Neural cell (in vitro differentiated cells): Measurements from ENCODE around the gene CLCNKA. TPM values are rescaled to one million over a fixed set of nuclear protein-coding genes. Genes with fewer than 3 reads are reported as not detected.

ENCODE experiments used
- H2AFZ ChIP-seq: fragments of 200-600, 300-800 bp; sonication (generic), shearing (Covaris generic); 2 replicates; pipeline ENCODE4 v1.6.0; 2014; ENCODE audit warnings: low read depth, mild to moderate bottlenecking, antibody characterized with exemption, low read length, moderate library complexity
- H3F3A ChIP-seq: fragments of 200-600 bp; shearing (Covaris generic); 2 replicates; pipeline ENCODE4 v1.6.1; 2016; ENCODE audit warnings: mild to moderate bottlenecking, moderate library complexity, mixed read lengths, antibody characterized with exemption, low read length; ENCODE audit not compliant: insufficient read depth, poor library complexity, severe bottlenecking
- H3K27ac ChIP-seq: fragments of 200-600, 300-800 bp; sonication (generic), shearing (Covaris generic); 2 replicates; pipeline ENCODE4 v1.5.1; 2014; ENCODE audit warnings: mild to moderate bottlenecking, low read length, moderate library complexity
- H3K27me3 ChIP-seq: fragments of 300-800, 200-600 bp; sonication (generic), shearing (Covaris generic); 2 replicates; pipeline ENCODE4 v1.6.0; 2014; ENCODE audit warnings: mild to moderate bottlenecking, low read depth, low read length, moderate library complexity; ENCODE audit not compliant: insufficient read depth
- H3K36me3 ChIP-seq: fragments of 300-800, 200-600 bp; sonication (generic), shearing (Covaris generic); 2 replicates; pipeline ENCODE4 v1.5.1; 2014; ENCODE audit warnings: mild to moderate bottlenecking, antibody characterized with exemption, low read length, moderate library complexity; ENCODE audit not compliant: insufficient read depth
- H3K4me2 ChIP-seq: fragments of 300-800, 200-600 bp; sonication (generic), shearing (Covaris generic); 2 replicates; pipeline ENCODE4 v1.6.0; 2014; ENCODE audit warnings: mild to moderate bottlenecking, low read length
- H3K4me3 ChIP-seq: fragments of 300-800, 200-600 bp; sonication (generic), shearing (Covaris generic); 2 replicates; pipeline ENCODE4 v1.5.1; 2014; ENCODE audit warnings: mild to moderate bottlenecking, low read length, moderate library complexity
- H3K79me2 ChIP-seq: fragments of 200-600 bp; shearing (Covaris generic); replicated peaks from 2 replicates; pipeline ENCODE4 v1.6.0; 2014; ENCODE audit warnings: mild to moderate bottlenecking, low read length, moderate library complexity; ENCODE audit not compliant: insufficient read depth
- H3K9ac ChIP-seq: fragments of 300-800, 200-600 bp; sonication (generic), shearing (Covaris generic); 2 replicates; pipeline ENCODE4 v1.6.1; 2016; ENCODE audit warnings: mild to moderate bottlenecking, low read length, mixed read lengths
- H3K9me2 ChIP-seq: fragments of 200-600 bp; shearing (Covaris generic); 2 replicates; pipeline ENCODE4 v1.6.1; 2016; ENCODE audit warnings: mild to moderate bottlenecking, low read length, mixed read lengths; ENCODE audit not compliant: insufficient read depth
- H3K9me3 ChIP-seq: fragments of 200-600, 300-800 bp; sonication (generic), shearing (Covaris generic); 2 replicates; pipeline ENCODE4 v1.6.1; 2016; ENCODE audit warnings: mild to moderate bottlenecking, mixed run types, low read length, moderate library complexity, mixed read lengths
- H4K20me1 ChIP-seq: fragments of 200-600 bp; shearing (Covaris generic); 2 replicates; pipeline ENCODE4 v1.6.1; 2016; ENCODE audit warnings: mild to moderate bottlenecking, mixed run types; ENCODE audit not compliant: insufficient read depth
- CTCF ChIP-seq: fragments of 450-650 bp; IDR thresholded peaks from 2 replicates; pipeline ENCODE4 v1.5.1; 2014; ENCODE audit warnings: antibody characterized with exemption, mild to moderate bottlenecking, moderate library complexity; ENCODE audit not compliant: poor library complexity, severe bottlenecking
- EP300 ChIP-seq: fragments of 450-650 bp; conservative IDR thresholded peaks from 2 replicates; pipeline ENCODE4 v1.6.1; 2014; ENCODE audit warnings: antibody characterized with exemption, mild to moderate bottlenecking, moderate library complexity; ENCODE audit not compliant: poor library complexity, severe bottlenecking
- EZH2 ChIP-seq: fragments of 200-600, 300-800 bp; shearing (Covaris generic), sonication (generic); IDR thresholded peaks from 2 replicates; pipeline ENCODE4 v1.6.1; 2014; ENCODE audit warnings: antibody characterized with exemption, low read length, borderline replicate concordance, mild to moderate bottlenecking; ENCODE audit not compliant: insufficient read depth, poor library complexity, severe bottlenecking
- MXI1 ChIP-seq: fragments of 450-650 bp; conservative IDR thresholded peaks from 2 replicates; pipeline ENCODE4 v1.6.1; 2014; ENCODE audit warnings: antibody characterized with exemption, mild to moderate bottlenecking; ENCODE audit not compliant: poor library complexity, severe bottlenecking
- POLR2AphosphoS5 ChIP-seq: IDR thresholded peaks from 2 replicates; pipeline ENCODE4 v1.6.1; 2012
- RAD21 ChIP-seq: fragments of 450-650 bp; conservative IDR thresholded peaks from 2 replicates; pipeline ENCODE4 v1.6.1; 2014; ENCODE audit warnings: antibody characterized with exemption, mild to moderate bottlenecking, moderate library complexity
- SMC3 ChIP-seq: fragments of 450-650 bp; conservative IDR thresholded peaks from 2 replicates; pipeline ENCODE4 v1.6.1; 2014; ENCODE audit warnings: antibody characterized with exemption, mild to moderate bottlenecking, moderate library complexity; ENCODE audit not compliant: poor library complexity
- TAF1 ChIP-seq: IDR thresholded peaks from 2 replicates; pipeline ENCODE4 v1.6.1; 2012; ENCODE audit warnings: low read depth
- polyA plus RNA-seq: library from polyadenylated mRNA; depleted of rRNA; stranded (reverse); fragments of >200 nt; gene quantifications from 2 replicates; pipeline ENCODE4 v1.2.3, GENCODE V29; 2014
- TF ChIP-seq, protein P1 (sequence below): IDR thresholded peaks from 2 replicates; pipeline ENCODE4 v1.6.1; 2012; ENCODE audit warnings: borderline replicate concordance

CLCNKA gene
- polyA plus RNA-seq, 1 donor from 2014 or later, result not detected

DNA sequence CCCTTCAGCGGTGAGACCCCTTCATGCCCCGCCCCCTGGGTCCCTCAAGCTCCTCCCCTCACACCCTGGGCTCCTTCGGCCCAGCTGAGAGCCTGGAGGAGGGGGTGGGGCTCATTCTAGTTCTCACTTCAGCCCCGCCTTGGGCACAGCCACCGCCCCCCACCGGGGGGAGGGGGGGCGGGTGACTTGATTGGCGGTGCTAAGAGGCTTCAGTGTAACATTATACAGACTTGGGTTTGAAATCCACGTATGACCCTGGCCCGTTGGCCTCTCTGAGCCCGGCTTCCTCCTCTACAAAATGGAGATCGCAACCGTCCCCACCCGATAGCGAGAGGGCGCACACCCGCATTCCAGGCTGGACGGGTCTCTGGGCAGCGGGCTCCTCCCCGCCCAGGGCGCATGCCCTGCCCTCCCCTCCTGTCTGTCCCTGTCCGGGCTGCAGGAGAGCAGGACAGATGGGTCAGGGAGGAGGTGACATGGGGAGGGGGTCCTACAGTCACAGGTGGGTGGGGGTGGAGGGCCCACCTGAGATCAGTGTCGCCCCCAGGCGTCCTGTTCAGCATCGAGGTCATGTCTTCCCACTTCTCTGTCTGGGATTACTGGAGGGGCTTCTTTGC lies 26.8 kb downstream of the CLCNKA start:
- H3K9me2 ChIP-seq, result no peaks in the 10 kb centered on the region
- H3K36me3 ChIP-seq, result no peaks in the 10 kb centered on the region
- TF ChIP-seq TAF1, result no peak
- no peak for TF ChIP-seq EZH2
- no peak for TF ChIP-seq MXI1
- TF ChIP-seq, protein P1, sequence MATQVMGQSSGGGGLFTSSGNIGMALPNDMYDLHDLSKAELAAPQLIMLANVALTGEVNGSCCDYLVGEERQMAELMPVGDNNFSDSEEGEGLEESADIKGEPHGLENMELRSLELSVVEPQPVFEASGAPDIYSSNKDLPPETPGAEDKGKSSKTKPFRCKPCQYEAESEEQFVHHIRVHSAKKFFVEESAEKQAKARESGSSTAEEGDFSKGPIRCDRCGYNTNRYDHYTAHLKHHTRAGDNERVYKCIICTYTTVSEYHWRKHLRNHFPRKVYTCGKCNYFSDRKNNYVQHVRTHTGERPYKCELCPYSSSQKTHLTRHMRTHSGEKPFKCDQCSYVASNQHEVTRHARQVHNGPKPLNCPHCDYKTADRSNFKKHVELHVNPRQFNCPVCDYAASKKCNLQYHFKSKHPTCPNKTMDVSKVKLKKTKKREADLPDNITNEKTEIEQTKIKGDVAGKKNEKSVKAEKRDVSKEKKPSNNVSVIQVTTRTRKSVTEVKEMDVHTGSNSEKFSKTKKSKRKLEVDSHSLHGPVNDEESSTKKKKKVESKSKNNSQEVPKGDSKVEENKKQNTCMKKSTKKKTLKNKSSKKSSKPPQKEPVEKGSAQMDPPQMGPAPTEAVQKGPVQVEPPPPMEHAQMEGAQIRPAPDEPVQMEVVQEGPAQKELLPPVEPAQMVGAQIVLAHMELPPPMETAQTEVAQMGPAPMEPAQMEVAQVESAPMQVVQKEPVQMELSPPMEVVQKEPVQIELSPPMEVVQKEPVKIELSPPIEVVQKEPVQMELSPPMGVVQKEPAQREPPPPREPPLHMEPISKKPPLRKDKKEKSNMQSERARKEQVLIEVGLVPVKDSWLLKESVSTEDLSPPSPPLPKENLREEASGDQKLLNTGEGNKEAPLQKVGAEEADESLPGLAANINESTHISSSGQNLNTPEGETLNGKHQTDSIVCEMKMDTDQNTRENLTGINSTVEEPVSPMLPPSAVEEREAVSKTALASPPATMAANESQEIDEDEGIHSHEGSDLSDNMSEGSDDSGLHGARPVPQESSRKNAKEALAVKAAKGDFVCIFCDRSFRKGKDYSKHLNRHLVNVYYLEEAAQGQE, result no peak
- no peak for TF ChIP-seq RAD21
- no peak for TF ChIP-seq EP300
- TF ChIP-seq POLR2AphosphoS5, result no peak
- no peak for TF ChIP-seq CTCF
- no peak for TF ChIP-seq SMC3
- no peak overlapping the region for H3K9ac ChIP-seq
- no peak overlapping the region for H2AFZ ChIP-seq
- no peak overlapping the region for H3K4me2 ChIP-seq
- no peaks in the 10 kb centered on the region for H3K9me3 ChIP-seq
- no peaks in the 10 kb centered on the region for H4K20me1 ChIP-seq
- no peak overlapping the region for H3K27ac ChIP-seq
- H3K4me3 ChIP-seq, result no peak overlapping the region
- H3K27me3 ChIP-seq, result no peaks in the 10 kb centered on the region
- no peaks in the 10 kb centered on the region for H3K79me2 ChIP-seq
- H3F3A ChIP-seq, result no peaks in the 10 kb centered on the region

- Histone ChIP-seq H2AFZ (no peak overlapping the region), H3K4me2 (no peak overlapping the region), H3K27me3 (no peaks in the 10 kb centered on the region), H3F3A (no peaks in the 10 kb centered on the region), H3K27ac (no peak overlapping the region), H3K9ac (no peak overlapping the region), H4K20me1 (no peaks in the 10 kb centered on the region), H3K4me3 (no peak overlapping the region), H3K79me2 (no peaks in the 10 kb centered on the region), H3K36me3 (no peaks in the 10 kb centered on the region), H3K9me2 (no peaks in the 10 kb centered on the region), H3K9me3 (no peaks in the 10 kb centered on the region)
- no peak for TF ChIP-seq RAD21
- no peak for TF ChIP-seq MXI1
- no peak for TF ChIP-seq EP300
- TF ChIP-seq EZH2, result no peak
- TF ChIP-seq, protein P1, result no peak
- no peak for TF ChIP-seq SMC3
- no peak for TF ChIP-seq TAF1
- no peak for TF ChIP-seq POLR2AphosphoS5
- no peak for TF ChIP-seq CTCF
These were observed 28.5 kb downstream of the CLCNKA start for GRCh38 chr1:16050328-16050727.
